B cell (primary cell): ENCODE data around the gene ELOVL1.
A peak's percentile ranks its signal among the peaks of the same experiment; 100 is the strongest.

Source experiments
- CTCF ChIP-seq: fragments of 200-600 bp; IDR thresholded peaks from one replicate; pipeline ENCODE4 v1.8.0; 2022; ENCODE audit warnings: antibody characterized with exemption, mild to moderate bottlenecking
- EZH2 ChIP-seq: IDR thresholded peaks from 2 replicates; pipeline ENCODE4 v1.6.1; 2012; ENCODE audit warnings: borderline replicate concordance, low read depth, mild to moderate bottlenecking, moderate library complexity, low read length; ENCODE audit not compliant: insufficient read depth, poor library complexity, severe bottlenecking

- peak; percentile 13 for TF ChIP-seq CTCF
- no peak for TF ChIP-seq EZH2
Observed at GRCh38 chr1:43367904-43368645, at the start of gene ELOVL1.
